IPS-18a (cell line): ENCODE results near the gene POGK.

Experiments used
- H3K27ac ChIP-seq: one replicate; pipeline ENCODE4 v1.5.1; 2013; ENCODE audit warnings: low read length
- H3K27me3 ChIP-seq: one replicate; pipeline ENCODE4 v1.6.1; 2013; ENCODE audit warnings: mild to moderate bottlenecking, low read length; ENCODE audit not compliant: control insufficient read depth, insufficient read depth
- H3K36me3 ChIP-seq: one replicate; pipeline ENCODE4 v1.6.1; 2013; ENCODE audit warnings: low read depth, low read length; ENCODE audit not compliant: control insufficient read depth
- H3K4me1 ChIP-seq: one replicate; pipeline ENCODE4 v1.6.1; 2013; ENCODE audit warnings: low read depth, low read length; ENCODE audit not compliant: control insufficient read depth
- H3K4me3 ChIP-seq: one replicate; pipeline ENCODE4 v1.5.1; 2013; ENCODE audit warnings: low read length
- H3K9ac ChIP-seq: one replicate; pipeline ENCODE4 v1.6.1; 2013; ENCODE audit warnings: mild to moderate bottlenecking, low read length, moderate library complexity
- H3K9me3 ChIP-seq: one replicate; pipeline ENCODE4 v1.6.1; 2013; ENCODE audit warnings: low read depth, low read length; ENCODE audit not compliant: control insufficient read depth

POGK gene

GRCh38 chr1:166839600-166840308, 479 bp downstream of the POGK start:
- Histone ChIP-seq H3K27me3 (no peaks in the 10 kb centered on the region), H3K9ac (peak overlapping the region; percentile 80), H3K4me3 (peak overlapping the region; percentile 86), H3K27ac (peak overlapping the region; percentile 71), H3K4me1 (peaks cover 11% of the 10 kb centered on the region), H3K36me3 (peaks cover 41% of the 10 kb centered on the region), H3K9me3 (no peaks in the 10 kb centered on the region)

DNA sequence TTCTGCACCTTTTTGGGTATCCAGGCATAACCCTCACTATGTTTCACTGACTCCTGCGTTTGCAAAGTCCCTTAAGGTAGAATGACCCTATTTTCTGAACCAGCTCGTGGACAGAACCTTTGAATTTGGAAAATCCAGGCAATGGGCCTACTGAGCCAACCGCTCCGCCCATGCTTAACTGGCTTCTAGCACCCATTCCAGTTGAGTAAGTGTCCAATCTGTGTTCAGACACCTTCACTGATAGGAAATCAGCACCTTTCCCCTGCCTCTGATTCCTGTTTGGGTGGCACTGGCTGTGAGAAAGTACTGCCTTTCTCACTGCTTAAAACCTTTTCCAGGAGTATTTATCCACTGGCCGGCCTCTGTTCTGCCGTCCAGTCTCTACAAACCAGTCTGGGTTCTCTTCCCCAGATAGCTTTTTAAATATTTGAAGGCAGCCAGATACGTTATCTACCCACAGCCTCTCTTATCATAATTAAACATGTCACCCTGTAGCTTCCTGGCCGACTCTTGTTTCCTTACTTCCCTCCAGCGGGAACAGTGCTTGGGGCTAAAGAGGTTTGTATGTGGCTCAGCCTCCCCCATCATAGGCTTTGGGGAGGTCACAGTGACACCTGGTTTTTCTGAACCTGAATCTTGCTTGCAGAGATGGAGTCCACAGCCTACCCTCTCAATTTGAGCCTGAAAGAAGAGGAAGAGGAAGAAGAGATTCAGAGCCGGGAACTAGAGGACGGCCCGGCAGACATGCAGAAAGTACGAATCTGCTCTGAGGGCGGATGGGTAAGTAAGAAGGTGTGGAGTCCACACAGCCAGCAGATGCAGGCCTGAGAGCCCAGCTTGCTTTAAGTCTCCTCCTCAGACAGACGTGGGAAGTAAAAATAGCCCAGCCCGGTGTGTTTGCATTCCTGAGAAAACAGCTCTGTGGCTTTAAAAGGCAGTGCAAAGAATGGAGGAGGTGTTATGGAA, 1.3 kb downstream of the POGK start:
- Histone ChIP-seq H3K4me3 (peak overlapping the region; percentile 86), H3K9me3 (no peaks in the 10 kb centered on the region), H3K9ac (peak overlapping the region; percentile 80), H3K27ac (peak overlapping the region; percentile 71), H3K27me3 (no peaks in the 10 kb centered on the region), H3K36me3 (peaks cover 46% of the 10 kb centered on the region), H3K4me1 (peaks cover 11% of the 10 kb centered on the region)

- Histone ChIP-seq H3K27me3 (no peaks in the 10 kb centered on the region), H3K9ac (no peak overlapping the region), H3K36me3 (peaks cover 74% of the 10 kb centered on the region), H3K4me3 (no peak overlapping the region), H3K27ac (no peak overlapping the region), H3K4me1 (peaks cover 11% of the 10 kb centered on the region), H3K9me3 (no peaks in the 10 kb centered on the region)
These were observed 4.0 kb downstream of the POGK start for GRCh38 chr1:166843322-166843721.

DNA sequence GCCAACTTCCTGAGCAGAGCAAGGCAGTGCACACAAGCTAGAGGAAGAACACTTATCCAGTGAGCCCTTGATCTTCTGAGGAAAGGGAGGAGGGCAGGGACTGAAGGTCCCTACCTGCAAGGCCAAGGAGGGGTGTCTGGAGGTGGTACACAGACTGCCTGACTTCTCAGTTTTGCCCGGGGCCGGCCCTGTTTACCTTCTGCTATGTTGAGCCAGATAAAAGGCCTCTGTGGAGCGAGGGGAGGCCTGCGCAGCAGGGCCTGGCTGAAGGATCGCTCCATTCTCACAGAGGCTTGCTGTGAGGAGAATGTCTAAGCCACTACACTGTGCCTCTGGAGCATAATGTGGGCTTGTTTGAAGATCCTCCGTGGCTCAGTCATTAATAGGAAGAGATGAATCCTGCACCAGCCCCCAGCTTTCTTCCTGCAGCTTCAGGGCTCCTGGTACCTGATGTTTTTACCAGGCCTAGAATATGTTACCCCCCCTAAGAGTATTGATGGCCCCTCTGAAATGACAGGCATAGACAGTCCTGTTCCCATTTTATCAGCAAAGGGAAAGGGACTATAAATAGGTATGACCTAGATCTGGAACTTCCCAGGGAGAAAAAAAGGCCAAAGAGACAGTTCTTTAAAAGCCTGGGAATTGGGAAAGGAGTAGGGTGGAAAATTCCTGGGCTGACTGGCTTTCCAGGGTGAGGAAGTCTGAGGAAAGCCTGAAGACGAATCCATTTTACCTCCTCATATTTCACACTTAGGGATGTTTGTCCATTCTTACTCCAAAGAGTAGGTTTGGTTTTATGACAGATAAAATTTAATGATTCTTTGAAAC, 4.7 kb downstream of the POGK start:
- no peaks in the 10 kb centered on the region for H3K9me3 ChIP-seq
- H3K27ac ChIP-seq, result no peak overlapping the region
- H3K4me3 ChIP-seq, result no peak overlapping the region
- peaks cover 8% of the 10 kb centered on the region for H3K4me1 ChIP-seq
- no peak overlapping the region for H3K9ac ChIP-seq
- no peaks in the 10 kb centered on the region for H3K27me3 ChIP-seq
- peaks cover 80% of the 10 kb centered on the region for H3K36me3 ChIP-seq

DNA sequence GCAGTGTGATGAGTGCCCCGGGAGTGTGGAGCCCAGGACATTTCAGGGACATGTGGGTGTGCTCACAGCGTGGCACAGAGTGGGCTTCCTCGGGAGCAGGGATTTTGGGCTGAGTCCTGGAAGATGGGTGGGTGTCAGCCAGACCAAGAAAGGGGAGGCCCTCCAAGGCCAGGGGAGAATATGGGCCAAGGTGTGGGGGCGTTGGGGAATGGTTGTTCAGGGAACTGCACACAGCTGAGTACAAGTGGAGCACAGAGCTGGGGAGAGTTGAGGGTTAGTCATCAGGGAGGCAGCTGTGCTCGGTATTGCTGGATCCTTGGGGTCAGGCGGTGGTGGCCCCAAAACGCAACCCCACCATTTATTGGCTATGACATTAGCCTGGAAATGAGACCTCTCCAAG, 5.5 kb downstream of the POGK start:
- Histone ChIP-seq H3K4me1 (peaks cover 8% of the 10 kb centered on the region), H3K36me3 (peaks cover 88% of the 10 kb centered on the region), H3K27me3 (no peaks in the 10 kb centered on the region), H3K9me3 (no peaks in the 10 kb centered on the region), H3K9ac (no peak overlapping the region), H3K27ac (no peak overlapping the region), H3K4me3 (no peak overlapping the region)

GRCh38 chr1:166848193-166848592, 8.9 kb downstream of the POGK start:
- H3K9me3 ChIP-seq, result no peaks in the 10 kb centered on the region
- no peak overlapping the region for H3K4me3 ChIP-seq
- no peak overlapping the region for H3K9ac ChIP-seq
- H3K27me3 ChIP-seq, result no peaks in the 10 kb centered on the region
- no peaks in the 10 kb centered on the region for H3K4me1 ChIP-seq
- H3K27ac ChIP-seq, result no peak overlapping the region
- H3K36me3 ChIP-seq, result peaks cover 97% of the 10 kb centered on the region

DNA sequence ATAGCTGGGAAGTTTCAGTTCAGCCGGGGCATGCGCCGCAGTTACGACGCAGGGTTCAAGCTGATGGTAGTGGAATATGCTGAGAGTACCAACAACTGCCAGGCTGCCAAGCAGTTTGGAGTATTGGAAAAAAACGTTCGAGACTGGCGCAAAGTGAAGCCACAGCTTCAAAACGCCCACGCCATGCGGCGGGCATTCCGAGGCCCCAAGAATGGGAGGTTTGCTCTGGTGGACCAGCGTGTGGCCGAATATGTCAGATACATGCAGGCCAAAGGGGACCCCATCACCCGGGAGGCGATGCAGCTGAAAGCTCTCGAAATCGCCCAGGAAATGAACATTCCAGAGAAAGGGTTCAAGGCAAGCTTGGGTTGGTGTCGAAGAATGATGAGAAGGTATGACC, 9.9 kb downstream of the POGK start:
- H3K4me1 ChIP-seq, result no peaks in the 10 kb centered on the region
- no peak overlapping the region for H3K27ac ChIP-seq
- H3K9ac ChIP-seq, result no peak overlapping the region
- H3K36me3 ChIP-seq, result peaks cover 96% of the 10 kb centered on the region
- H3K9me3 ChIP-seq, result no peaks in the 10 kb centered on the region
- no peak overlapping the region for H3K4me3 ChIP-seq
- no peaks in the 10 kb centered on the region for H3K27me3 ChIP-seq

- no peak overlapping the region for H3K9ac ChIP-seq
- H3K27ac ChIP-seq, result no peak overlapping the region
- no peaks in the 10 kb centered on the region for H3K27me3 ChIP-seq
- no peaks in the 10 kb centered on the region for H3K4me1 ChIP-seq
- H3K4me3 ChIP-seq, result no peak overlapping the region
- H3K9me3 ChIP-seq, result no peaks in the 10 kb centered on the region
- H3K36me3 ChIP-seq, result peaks cover 98% of the 10 kb centered on the region
These were observed 13.6 kb downstream of the POGK start for GRCh38 chr1:166852918-166853317.

GRCh38 chr1:166855558-166855957, 16.3 kb downstream of the POGK start:
- Histone ChIP-seq H3K4me3 (no peak overlapping the region), H3K27ac (no peak overlapping the region), H3K36me3 (peaks cover 93% of the 10 kb centered on the region), H3K9ac (no peak overlapping the region), H3K4me1 (peaks cover 10% of the 10 kb centered on the region), H3K27me3 (no peaks in the 10 kb centered on the region), H3K9me3 (no peaks in the 10 kb centered on the region)

DNA sequence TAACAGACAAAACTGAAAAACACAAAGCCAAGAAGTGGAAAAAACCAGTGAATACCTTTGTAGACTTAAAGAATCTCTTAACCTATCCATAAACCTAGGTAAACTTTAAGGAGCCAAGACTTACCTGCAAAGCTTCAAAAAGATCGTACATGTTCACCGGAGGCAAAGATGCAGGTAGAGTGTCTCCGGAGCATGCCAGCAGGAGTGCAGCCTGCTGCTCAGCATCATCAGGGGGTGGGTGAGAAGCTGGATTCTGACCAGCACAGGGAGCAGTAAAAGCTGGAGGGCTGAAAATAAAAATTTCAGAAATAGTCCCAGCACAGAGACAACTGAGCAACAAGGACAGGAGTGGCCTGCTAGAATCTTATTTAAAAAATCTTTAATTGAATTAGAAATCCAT, 18.7 kb downstream of the POGK start:
- no peak overlapping the region for H3K27ac ChIP-seq
- H3K9me3 ChIP-seq, result no peaks in the 10 kb centered on the region
- H3K4me3 ChIP-seq, result no peak overlapping the region
- no peaks in the 10 kb centered on the region for H3K27me3 ChIP-seq
- H3K4me1 ChIP-seq, result peaks cover 15% of the 10 kb centered on the region
- peaks cover 87% of the 10 kb centered on the region for H3K36me3 ChIP-seq
- no peak overlapping the region for H3K9ac ChIP-seq

- Histone ChIP-seq H3K27me3 (no peaks in the 10 kb centered on the region), H3K4me3 (no peak overlapping the region), H3K9me3 (no peaks in the 10 kb centered on the region), H3K36me3 (peaks cover 87% of the 10 kb centered on the region), H3K9ac (no peak overlapping the region), H3K27ac (no peak overlapping the region), H3K4me1 (peaks cover 15% of the 10 kb centered on the region)
These were observed 19.6 kb downstream of the POGK start for GRCh38 chr1:166858726-166859419.
